Panc1 (cell line): ENCODE results near the gene MRPS12. TPM values are rescaled to one million over a fixed set of nuclear protein-coding genes. Genes with fewer than 3 reads are reported as not detected.

ENCODE experiments used
- ATAC-seq: fragments of 200-7000 bp; cut with Tn5 transposase; 2 replicates; pipeline ENCODE4 v1.9.1; 2020; ENCODE audit warnings: mild to moderate bottlenecking, moderate library complexity
- BruUV-seq: library from RNA; stranded (reverse); fragments of 400-500 nt; replicated peaks from 2 replicates; lab custom pipeline; 2021; lab: Mats Ljungman, UMichigan
- CTCF ChIA-PET: fragments of 300-600 bp; sonication (Branson Sonifier 250); formaldehyde crosslinking; loops from one replicate; lab custom pipeline; 2022; ENCODE audit warnings: antibody characterized with exemption; lab: Charles Lee
- POLR2A ChIA-PET: fragments of 300-600 bp; sonication (Branson Sonifier 250); formaldehyde crosslinking; loops from one replicate; lab custom pipeline; 2022; ENCODE audit warnings: antibody characterized with exemption; lab: Charles Lee
- DNase-seq: peaks from one replicate; pipeline ENCODE4 v3.0.0-alpha.2; 2010; ENCODE audit warnings: low read depth, low spot score
- H3K27ac ChIP-seq: 2 replicates; pipeline ENCODE4 v1.5.1; 2011; ENCODE audit warnings: mild to moderate bottlenecking, low read length, inconsistent platforms
- H3K27me3 ChIP-seq: fragments of 200-500 bp; sonication (Bioruptor generic); 2 replicates; pipeline ENCODE4 v1.6.0; 2014; ENCODE audit warnings: low read length, inconsistent platforms; ENCODE audit not compliant: control insufficient read depth, insufficient read depth
- H3K36me3 ChIP-seq: fragments of 200-500 bp; sonication (Bioruptor generic); 2 replicates; pipeline ENCODE4 v1.5.1; 2014; ENCODE audit warnings: inconsistent platforms, mild to moderate bottlenecking, low read length, moderate library complexity; ENCODE audit not compliant: control insufficient read depth, insufficient read depth
- H3K4me1 ChIP-seq: 2 replicates; pipeline ENCODE4 v1.5.1; 2011; ENCODE audit warnings: inconsistent platforms, mild to moderate bottlenecking, low read length, moderate library complexity; ENCODE audit not compliant: control insufficient read depth, insufficient read depth
- H3K4me3 ChIP-seq, 2 experiments: 2 replicates each; pipeline ENCODE4 v1.5.1; 2011 to 2012; ENCODE audit warnings: low read depth in 2 of 2, low read length in 2 of 2, mild to moderate bottlenecking in 2 of 2, inconsistent platforms in 1 of 2, moderate library complexity in 1 of 2
- H3K9me3 ChIP-seq: fragments of 200-500 bp; sonication (Bioruptor generic); 2 replicates; pipeline ENCODE4 v1.5.1; 2014; ENCODE audit warnings: low read depth, mild to moderate bottlenecking, inconsistent platforms, low read length, moderate library complexity; ENCODE audit not compliant: control insufficient read depth, insufficient read depth
- POLR2AphosphoS5 ChIP-seq: IDR thresholded peaks from 2 replicates; pipeline ENCODE4 v1.6.1; 2012; ENCODE audit warnings: mild to moderate bottlenecking, low read depth, low read length, moderate library complexity
- SIN3A ChIP-seq: IDR thresholded peaks from 2 replicates; pipeline ENCODE4 v1.6.1; 2012; ENCODE audit warnings: low read depth, mild to moderate bottlenecking, low read length, moderate library complexity, borderline replicate concordance; ENCODE audit not compliant: insufficient read depth
- TCF7L2 ChIP-seq: IDR thresholded peaks from 2 replicates; pipeline ENCODE4 v1.6.1; 2011; ENCODE audit warnings: mild to moderate bottlenecking, low read depth, low read length, inconsistent platforms
- in situ Hi-C: cut with HindIII; loops from 2 replicates; pipeline ENCODE4 v1.10.0; 2016; ENCODE audit warnings: low sequenced_read_pairs, low pct_unique_long_range_greater_than_20kb
- intact Hi-C: fragments of 100-400 bp; cut with micrococcal nuclease; formaldehyde crosslinking; loops from one replicate; pipeline ENCODE4 v1.10.0; 2022; ENCODE audit not compliant: unreplicated experiment
- total RNA-seq: library from RNA; stranded (reverse); gene quantifications from one replicate; pipeline ENCODE4 v1.2.1, GENCODE V29; 2021; ENCODE audit not compliant: unreplicated experiment
- TF ChIP-seq, protein P1 (sequence below), 2 experiments: IDR thresholded peaks; 2 replicates each; pipeline ENCODE4 v1.6.1; 2011 to 2012; ENCODE audit warnings: low read depth in 2 of 2, control low read depth in 1 of 2, low read length in 1 of 2, mild to moderate bottlenecking in 1 of 2, moderate library complexity in 1 of 2; ENCODE audit not compliant: insufficient read depth in 1 of 2
- TF ChIP-seq, protein P2 (sequence below): fragments of 450-650 bp; IDR thresholded peaks from 2 replicates; pipeline ENCODE4 v1.5.1; 2017; ENCODE audit warnings: mild to moderate bottlenecking

MRPS12 gene
- total RNA-seq, 1 experiment from 2014 or later = 511 TPM

DNA sequence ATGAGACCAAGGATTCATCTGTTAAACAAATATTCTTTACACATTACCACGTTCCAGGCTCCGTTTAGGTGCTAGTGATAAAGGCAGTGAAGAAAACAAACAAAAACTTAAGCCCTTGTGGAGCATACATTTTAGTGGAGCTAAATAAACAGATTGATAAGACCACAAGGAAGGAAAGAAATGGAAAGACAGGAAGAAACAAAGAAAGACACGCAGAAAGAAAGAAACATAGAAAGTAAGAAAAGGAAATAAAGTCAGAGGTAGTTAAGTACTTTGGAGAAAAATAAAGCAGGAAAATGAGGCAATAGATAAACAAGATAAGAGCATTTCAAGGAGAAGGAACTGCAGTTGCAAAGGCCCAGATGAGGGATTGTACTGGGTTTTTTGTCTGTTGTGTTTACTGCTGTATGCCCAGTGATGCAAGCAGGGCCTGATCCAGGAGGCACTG is 30.0 kb upstream of the MRPS12 start:
- TF ChIP-seq POLR2AphosphoS5 (0 out of 2 replicates have a peak, but pooled peaks have one; percentile 54), SIN3A (no peak), TCF7L2 (no peak)
- TF ChIP-seq, protein P1, sequence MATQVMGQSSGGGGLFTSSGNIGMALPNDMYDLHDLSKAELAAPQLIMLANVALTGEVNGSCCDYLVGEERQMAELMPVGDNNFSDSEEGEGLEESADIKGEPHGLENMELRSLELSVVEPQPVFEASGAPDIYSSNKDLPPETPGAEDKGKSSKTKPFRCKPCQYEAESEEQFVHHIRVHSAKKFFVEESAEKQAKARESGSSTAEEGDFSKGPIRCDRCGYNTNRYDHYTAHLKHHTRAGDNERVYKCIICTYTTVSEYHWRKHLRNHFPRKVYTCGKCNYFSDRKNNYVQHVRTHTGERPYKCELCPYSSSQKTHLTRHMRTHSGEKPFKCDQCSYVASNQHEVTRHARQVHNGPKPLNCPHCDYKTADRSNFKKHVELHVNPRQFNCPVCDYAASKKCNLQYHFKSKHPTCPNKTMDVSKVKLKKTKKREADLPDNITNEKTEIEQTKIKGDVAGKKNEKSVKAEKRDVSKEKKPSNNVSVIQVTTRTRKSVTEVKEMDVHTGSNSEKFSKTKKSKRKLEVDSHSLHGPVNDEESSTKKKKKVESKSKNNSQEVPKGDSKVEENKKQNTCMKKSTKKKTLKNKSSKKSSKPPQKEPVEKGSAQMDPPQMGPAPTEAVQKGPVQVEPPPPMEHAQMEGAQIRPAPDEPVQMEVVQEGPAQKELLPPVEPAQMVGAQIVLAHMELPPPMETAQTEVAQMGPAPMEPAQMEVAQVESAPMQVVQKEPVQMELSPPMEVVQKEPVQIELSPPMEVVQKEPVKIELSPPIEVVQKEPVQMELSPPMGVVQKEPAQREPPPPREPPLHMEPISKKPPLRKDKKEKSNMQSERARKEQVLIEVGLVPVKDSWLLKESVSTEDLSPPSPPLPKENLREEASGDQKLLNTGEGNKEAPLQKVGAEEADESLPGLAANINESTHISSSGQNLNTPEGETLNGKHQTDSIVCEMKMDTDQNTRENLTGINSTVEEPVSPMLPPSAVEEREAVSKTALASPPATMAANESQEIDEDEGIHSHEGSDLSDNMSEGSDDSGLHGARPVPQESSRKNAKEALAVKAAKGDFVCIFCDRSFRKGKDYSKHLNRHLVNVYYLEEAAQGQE (IDR thresholded peaks at IDR 0.05; ENCODE audit: insufficient read depth in 1 of 2, low read depth in 2 of 2, low read length in 1 of 2) = no peak
- TF ChIP-seq, protein P2, sequence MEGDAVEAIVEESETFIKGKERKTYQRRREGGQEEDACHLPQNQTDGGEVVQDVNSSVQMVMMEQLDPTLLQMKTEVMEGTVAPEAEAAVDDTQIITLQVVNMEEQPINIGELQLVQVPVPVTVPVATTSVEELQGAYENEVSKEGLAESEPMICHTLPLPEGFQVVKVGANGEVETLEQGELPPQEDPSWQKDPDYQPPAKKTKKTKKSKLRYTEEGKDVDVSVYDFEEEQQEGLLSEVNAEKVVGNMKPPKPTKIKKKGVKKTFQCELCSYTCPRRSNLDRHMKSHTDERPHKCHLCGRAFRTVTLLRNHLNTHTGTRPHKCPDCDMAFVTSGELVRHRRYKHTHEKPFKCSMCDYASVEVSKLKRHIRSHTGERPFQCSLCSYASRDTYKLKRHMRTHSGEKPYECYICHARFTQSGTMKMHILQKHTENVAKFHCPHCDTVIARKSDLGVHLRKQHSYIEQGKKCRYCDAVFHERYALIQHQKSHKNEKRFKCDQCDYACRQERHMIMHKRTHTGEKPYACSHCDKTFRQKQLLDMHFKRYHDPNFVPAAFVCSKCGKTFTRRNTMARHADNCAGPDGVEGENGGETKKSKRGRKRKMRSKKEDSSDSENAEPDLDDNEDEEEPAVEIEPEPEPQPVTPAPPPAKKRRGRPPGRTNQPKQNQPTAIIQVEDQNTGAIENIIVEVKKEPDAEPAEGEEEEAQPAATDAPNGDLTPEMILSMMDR = no peak
- TSS peak; percentile 92 for BruUV-seq
- Histone ChIP-seq H3K9me3 (peaks cover 6% of the 10 kb centered on the region; the same call in 1 of the 2 replicates), H3K27me3 (no peaks in the 10 kb centered on the region), H3K4me3 (peak overlapping the region; percentile 55 to 75), H3K27ac (peak overlapping the region; percentile 89), H3K36me3 (no peaks in the 10 kb centered on the region; the same call in 1 of the 2 replicates), H3K4me1 (peaks cover 24% of the 10 kb centered on the region)
- in situ Hi-C loops = no loop called here
- DNase-seq (no peak), ATAC-seq (no peak)
- ChIA-PET POLR2A (interaction anchor here (0.6 to 1.7 kb wide), 11 partner anchors 9 to 254 kb away, joined by 3 to 30 read pairs (median 6); partner anchors contain the start of genes HNRNPL, MRPS12 and SARS2), CTCF (interaction anchor here (0.6 to 1.6 kb wide), 6 partner anchors 13 to 262 kb away, joined by 3 to 19 read pairs (median 6); partner anchors contain the start of genes MRPS12 and SARS2)
- intact Hi-C loops = no loop called here

DNA sequence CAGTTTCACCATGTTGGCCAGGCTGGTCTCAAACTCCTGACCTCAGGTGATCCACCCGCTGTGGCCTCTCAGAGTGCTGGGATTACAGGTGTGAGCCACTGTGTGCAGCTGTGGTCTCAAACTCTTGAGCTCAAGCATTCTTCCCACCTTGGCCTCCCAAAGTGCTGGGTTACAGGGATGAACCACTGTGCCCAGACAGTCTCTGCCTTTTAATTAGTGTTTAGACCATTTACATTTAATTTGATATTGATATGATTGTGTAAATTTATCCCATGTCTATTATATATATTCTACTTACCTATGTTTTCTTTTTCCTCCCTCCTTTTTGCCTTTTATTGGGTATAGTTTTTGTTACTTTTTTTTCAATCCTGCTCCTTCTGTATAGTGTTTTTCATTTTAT is 29.1 kb upstream of the MRPS12 start:
- ATAC-seq (no peak), DNase-seq (no peak)
- TF ChIP-seq TCF7L2 = no peak
- no peak for TF ChIP-seq POLR2AphosphoS5
- no TSS peak for BruUV-seq
- Histone ChIP-seq H3K27ac (no peak overlapping the region), H3K27me3 (no peaks in the 10 kb centered on the region), H3K4me3 (no peak overlapping the region), H3K36me3 (no peaks in the 10 kb centered on the region; the same call in 1 of the 2 replicates), H3K4me1 (peaks cover 24% of the 10 kb centered on the region), H3K9me3 (peaks cover 6% of the 10 kb centered on the region; the same call in 1 of the 2 replicates)
- intact Hi-C loops (no loop called here), in situ Hi-C loops (no loop called here)
- ChIA-PET CTCF (no interaction called here), POLR2A (no interaction called here)
